Gastrocnemius medialis (tissue), 4 donors: ENCODE data around the gene COL5A2.

Experiments
- POLR2A ChIP-seq, 2 donors: fragments of 450-650 bp; IDR thresholded peaks; one replicate each; pipeline ENCODE4 v1.6.1; 2017; ENCODE audit warnings: antibody characterized with exemption in 2 of 2, mild to moderate bottlenecking in 2 of 2, moderate library complexity in 2 of 2
- TF ChIP-seq, protein P1 (sequence below), 5 experiments: fragments of 450-650 bp in 3 of 5; fragments of 200-600 bp in 2 of 5; sonication (generic) in 2 of 5; IDR thresholded peaks in 4 of 5; conservative IDR thresholded peaks in 1 of 5; 1 replicate in 4 of 5; 2 replicates in 1 of 5; pipeline ENCODE4 v1.5.1; 2016 to 2019; ENCODE audit warnings: antibody characterized with exemption in 5 of 5, mild to moderate bottlenecking in 3 of 5, moderate library complexity in 3 of 5

- TF ChIP-seq, protein P1, sequence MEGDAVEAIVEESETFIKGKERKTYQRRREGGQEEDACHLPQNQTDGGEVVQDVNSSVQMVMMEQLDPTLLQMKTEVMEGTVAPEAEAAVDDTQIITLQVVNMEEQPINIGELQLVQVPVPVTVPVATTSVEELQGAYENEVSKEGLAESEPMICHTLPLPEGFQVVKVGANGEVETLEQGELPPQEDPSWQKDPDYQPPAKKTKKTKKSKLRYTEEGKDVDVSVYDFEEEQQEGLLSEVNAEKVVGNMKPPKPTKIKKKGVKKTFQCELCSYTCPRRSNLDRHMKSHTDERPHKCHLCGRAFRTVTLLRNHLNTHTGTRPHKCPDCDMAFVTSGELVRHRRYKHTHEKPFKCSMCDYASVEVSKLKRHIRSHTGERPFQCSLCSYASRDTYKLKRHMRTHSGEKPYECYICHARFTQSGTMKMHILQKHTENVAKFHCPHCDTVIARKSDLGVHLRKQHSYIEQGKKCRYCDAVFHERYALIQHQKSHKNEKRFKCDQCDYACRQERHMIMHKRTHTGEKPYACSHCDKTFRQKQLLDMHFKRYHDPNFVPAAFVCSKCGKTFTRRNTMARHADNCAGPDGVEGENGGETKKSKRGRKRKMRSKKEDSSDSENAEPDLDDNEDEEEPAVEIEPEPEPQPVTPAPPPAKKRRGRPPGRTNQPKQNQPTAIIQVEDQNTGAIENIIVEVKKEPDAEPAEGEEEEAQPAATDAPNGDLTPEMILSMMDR (IDR thresholded peaks at IDR 0.05 in 4 of 5, conservative IDR thresholded peaks at IDR 0.05 in 1 of 5): no peak
- no peak for TF ChIP-seq POLR2A (IDR thresholded peaks at IDR 0.05)
Measured at GRCh38 chr2:189083106-189083505, 96.5 kb downstream of the COL5A2 start.
